ENCODE results near the gene DPY19L1. TPM values are rescaled to one million over a fixed set of nuclear protein-coding genes. Genes with fewer than 3 reads are reported as not detected.
"Not testable (repeated sequence)": the region's sequence is repeated elsewhere in the genome, so short reads cannot be mapped to it uniquely, and the experiment has no call there.

Gene DPY19L1
- total and polyA plus RNA-seq, 12 donors = 4.9 to 119 (median 25.2) TPM

DNA sequence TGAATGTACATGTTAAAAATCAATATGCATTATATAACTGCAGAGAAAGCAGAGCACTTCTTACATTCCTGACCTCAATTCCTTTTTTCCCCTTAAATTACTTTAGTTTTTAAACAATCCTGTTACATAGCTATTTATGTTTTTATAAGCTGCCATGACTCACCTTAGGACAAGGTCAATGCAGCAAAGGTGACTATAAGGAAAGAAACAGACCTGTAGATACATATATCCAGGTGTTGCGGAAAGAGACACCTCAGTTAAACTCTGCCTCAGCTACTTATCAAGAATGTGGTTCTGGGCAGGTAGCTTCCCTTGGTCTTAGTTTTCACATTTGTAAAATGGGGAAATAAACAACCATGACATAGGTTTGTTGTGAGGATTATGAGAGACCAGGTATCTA is 105.5 kb downstream of the DPY19L1 start:
- TF ChIP-seq, protein P1, sequence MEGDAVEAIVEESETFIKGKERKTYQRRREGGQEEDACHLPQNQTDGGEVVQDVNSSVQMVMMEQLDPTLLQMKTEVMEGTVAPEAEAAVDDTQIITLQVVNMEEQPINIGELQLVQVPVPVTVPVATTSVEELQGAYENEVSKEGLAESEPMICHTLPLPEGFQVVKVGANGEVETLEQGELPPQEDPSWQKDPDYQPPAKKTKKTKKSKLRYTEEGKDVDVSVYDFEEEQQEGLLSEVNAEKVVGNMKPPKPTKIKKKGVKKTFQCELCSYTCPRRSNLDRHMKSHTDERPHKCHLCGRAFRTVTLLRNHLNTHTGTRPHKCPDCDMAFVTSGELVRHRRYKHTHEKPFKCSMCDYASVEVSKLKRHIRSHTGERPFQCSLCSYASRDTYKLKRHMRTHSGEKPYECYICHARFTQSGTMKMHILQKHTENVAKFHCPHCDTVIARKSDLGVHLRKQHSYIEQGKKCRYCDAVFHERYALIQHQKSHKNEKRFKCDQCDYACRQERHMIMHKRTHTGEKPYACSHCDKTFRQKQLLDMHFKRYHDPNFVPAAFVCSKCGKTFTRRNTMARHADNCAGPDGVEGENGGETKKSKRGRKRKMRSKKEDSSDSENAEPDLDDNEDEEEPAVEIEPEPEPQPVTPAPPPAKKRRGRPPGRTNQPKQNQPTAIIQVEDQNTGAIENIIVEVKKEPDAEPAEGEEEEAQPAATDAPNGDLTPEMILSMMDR (IDR thresholded peaks at IDR 0.05) = no peak
- TF ChIP-seq POLR2A (IDR thresholded peaks at IDR 0.05) = no peak
- WGBS, 4 donors = 92 to 100% (median 98%) methylated on average over 1 of the region's 1 CpG
- H3K4me1 ChIP-seq (replicated peaks in 1 of 2) = no peaks in the 10 kb centered on the region
- H3K4me3 ChIP-seq = no peak overlapping the region
- DNase-seq = no peak
- H3K27me3 ChIP-seq = no peaks in the 10 kb centered on the region
- no peaks in the 10 kb centered on the region for H3K9me3 ChIP-seq (replicated peaks in 1 of 3)
- H3K36me3 ChIP-seq (replicated peaks in 1 of 2) = no peaks in the 10 kb centered on the region
- H3K27ac ChIP-seq = no peak overlapping the region
- intact Hi-C loops (cut with DNase I) = no loop called here

DNA sequence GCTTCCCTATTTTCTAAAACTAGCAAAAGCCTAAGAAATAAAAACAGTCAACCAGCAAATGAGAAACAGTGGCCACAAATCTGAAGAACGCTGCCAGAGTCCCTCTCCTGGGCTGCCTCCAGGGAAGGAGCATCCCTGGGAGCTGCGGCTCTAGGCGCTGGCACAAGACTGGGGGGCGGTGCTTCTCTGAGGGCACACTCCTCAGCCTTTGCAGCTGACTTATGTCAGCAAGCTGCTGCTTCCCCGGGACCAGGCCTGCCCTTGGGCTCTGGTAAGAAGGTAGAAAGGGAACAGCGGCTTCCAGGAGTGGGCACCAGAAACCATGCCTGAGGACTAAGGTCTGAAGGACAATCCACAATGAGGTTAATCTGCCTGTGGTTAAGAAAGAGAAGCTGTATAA is 107.5 kb downstream of the DPY19L1 start:
- H3K27ac ChIP-seq; intact Hi-C loops (cut with DNase I); H3K4me3 ChIP-seq; H3K9me3 ChIP-seq (replicated peaks in 1 of 3); H3K36me3 ChIP-seq (replicated peaks in 1 of 2); H3K4me1 ChIP-seq (replicated peaks in 1 of 2); H3K27me3 ChIP-seq: not testable (repeated sequence)
- WGBS, 4 donors = 82 to 92% (median 86%) methylated on average over 6 of the region's 6 CpGs
- peak in 1 of 7 donors; percentile 9 for DNase-seq

DNA sequence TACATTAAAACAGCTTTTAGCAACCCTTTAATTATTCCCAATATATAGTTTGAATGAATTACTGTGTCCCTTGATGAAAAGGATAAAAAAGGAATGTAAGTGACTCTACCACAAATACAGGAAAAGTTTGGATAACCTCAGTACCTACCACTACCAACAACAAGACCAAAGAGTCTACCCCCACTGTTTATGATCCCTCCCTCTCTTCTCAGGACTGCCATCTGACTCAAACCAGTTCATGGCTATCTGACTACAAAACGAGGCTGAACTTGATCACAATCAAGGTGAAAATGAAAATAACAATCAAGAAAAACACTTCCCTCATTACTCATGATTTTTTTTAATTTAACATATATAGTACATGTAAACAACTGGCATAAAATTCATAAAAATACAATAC is 108.7 kb downstream of the DPY19L1 start:
- Histone ChIP-seq H3K4me1 (replicated peaks in 1 of 2) (no peaks in the 10 kb centered on the region), H3K4me3 (no peak overlapping the region), H3K9me3 (replicated peaks in 1 of 3) (no peaks in the 10 kb centered on the region), H3K36me3 (replicated peaks in 1 of 2) (no peaks in the 10 kb centered on the region), H3K27me3 (no peaks in the 10 kb centered on the region), H3K27ac (no peak overlapping the region)
- intact Hi-C loops (cut with DNase I) = no loop called here
- DNase-seq = no peak
- TF ChIP-seq, protein P1 (IDR thresholded peaks at IDR 0.05) = no peak
- no peak for TF ChIP-seq POLR2A (IDR thresholded peaks at IDR 0.05)
- 32 to 55% (median 44%) methylated on average over 1 of the region's 1 CpG for WGBS, 4 donors

DNA sequence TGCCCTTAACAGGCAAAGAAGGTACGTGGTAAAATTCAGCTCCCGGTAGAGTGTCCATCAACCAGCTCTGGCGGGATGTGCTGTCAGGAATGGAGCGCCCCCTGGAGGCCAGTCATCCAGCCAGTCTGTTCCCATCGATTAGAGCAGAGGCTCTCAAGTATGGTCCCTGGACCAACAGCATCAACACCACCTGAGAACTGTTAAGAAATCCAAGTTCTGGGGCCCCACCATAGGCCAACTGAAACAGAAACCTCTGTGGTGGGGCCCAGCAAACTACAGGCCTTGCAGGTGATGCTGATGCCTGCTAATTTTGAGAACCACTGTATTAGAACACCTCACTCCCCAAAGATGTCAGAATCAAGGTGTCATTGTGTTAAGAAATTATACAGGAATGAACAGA is 109.2 kb downstream of the DPY19L1 start:
- H3K4me1 ChIP-seq (replicated peaks in 1 of 2) = no peaks in the 10 kb centered on the region
- no peaks in the 10 kb centered on the region for H3K27me3 ChIP-seq
- 50 to 66% (median 62%) methylated on average over 5 of the region's 5 CpGs for WGBS, 4 donors
- peak in 6 of 7 donors; percentile 20 to 75 (median 44) for DNase-seq
- no peak overlapping the region for H3K4me3 ChIP-seq
- intact Hi-C loops (cut with DNase I) = no loop called here
- H3K27ac ChIP-seq = no peak overlapping the region
- H3K9me3 ChIP-seq (replicated peaks in 1 of 3) = no peaks in the 10 kb centered on the region
- H3K36me3 ChIP-seq (replicated peaks in 1 of 2) = no peaks in the 10 kb centered on the region
- TF ChIP-seq, protein P1 (IDR thresholded peaks at IDR 0.05) = peak in 3 of 6 experiments; percentile 18 to 32 (median 30)
- no peak for TF ChIP-seq POLR2A (IDR thresholded peaks at IDR 0.05)

DNA sequence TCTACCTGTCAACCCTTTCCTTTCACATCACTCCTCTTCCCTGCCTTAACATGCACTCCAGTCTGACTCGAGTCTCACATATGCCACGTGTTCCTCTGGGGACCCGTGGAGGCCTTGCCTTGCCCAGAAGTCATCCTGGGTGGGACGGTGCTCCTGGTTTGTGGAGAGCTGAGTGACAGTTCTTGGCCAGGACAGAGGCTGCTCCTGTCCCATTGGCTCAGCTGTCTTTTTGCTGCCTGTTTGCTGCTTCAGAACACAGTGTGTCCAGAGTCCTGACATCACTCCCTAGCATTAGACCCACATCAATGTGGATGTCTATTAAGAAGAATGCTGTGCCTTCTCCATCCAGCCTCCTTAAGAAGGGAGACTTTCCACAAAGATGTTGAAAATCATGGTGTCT is 116.8 kb downstream of the DPY19L1 start:
- H3K4me3 ChIP-seq; H3K4me1 ChIP-seq (replicated peaks in 1 of 2); H3K9me3 ChIP-seq (replicated peaks in 1 of 3); intact Hi-C loops (cut with DNase I); H3K27ac ChIP-seq; H3K36me3 ChIP-seq (replicated peaks in 1 of 2); DNase-seq; H3K27me3 ChIP-seq: not testable (repeated sequence)
- WGBS, 4 donors = 83 to 100% (median 96%) methylated on average over 1 to 4 of the region's 4 CpGs; no CpG with 5 or more reads in 1 of the 4 donors

DNA sequence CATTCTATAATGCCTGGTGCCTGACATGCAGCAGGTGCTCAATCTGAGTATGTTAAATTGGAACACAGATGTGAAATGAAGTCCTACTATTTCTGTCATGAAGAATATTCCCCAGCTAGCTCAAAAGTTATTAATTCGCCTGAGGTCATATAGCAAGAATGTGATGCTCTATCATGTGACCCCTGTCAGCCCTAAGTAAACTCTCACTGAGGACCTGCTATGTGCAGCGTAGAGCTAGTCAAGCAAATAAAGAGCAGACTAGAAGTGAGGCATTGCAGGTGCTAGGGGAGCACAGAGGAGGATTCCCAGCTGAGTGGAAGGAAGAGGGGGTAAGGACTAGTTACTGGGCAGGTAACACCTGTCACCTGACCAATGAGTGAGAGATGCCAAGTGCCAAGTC is 118.2 kb downstream of the DPY19L1 start:
- H3K4me3 ChIP-seq; DNase-seq; H3K36me3 ChIP-seq (replicated peaks in 1 of 2); H3K27me3 ChIP-seq; H3K27ac ChIP-seq; H3K4me1 ChIP-seq (replicated peaks in 1 of 2); H3K9me3 ChIP-seq (replicated peaks in 1 of 3); intact Hi-C loops (cut with DNase I): not testable (repeated sequence)
- 76 to 82% (median 79%) methylated on average over 2 of the region's 2 CpGs for WGBS, 4 donors

DNA sequence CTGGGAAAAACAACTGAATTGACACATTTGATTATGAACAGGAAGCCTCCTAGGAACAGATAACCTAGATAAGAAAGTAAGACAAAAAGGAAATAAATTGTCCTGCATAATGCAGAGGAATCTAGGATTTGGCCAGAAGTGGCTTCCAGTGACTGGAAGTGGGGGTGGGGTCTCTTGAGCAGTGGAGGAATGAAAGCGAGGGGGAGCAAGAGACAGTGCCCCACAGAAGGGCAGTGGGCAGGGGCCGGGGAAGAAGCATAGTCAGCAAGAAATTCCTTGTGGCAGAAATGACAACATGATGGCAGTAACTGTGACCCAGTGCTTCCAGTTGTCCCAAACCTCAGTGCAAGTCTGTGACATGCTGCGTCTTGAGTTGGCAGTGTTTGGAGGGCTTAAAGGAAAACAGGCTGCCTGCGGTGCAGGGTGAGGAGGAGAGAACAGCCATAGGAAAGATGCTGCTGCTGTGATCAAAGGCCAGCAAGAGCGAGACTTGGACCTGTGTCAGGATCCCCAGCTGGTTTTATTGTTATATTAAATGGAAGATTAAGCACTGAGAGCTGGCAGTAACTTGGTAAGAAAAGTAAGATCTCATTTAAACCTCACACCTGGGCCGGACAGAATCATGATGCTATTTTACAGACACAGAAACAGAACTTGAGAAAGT is 119.0 kb downstream of the DPY19L1 start:
- intact Hi-C loops (cut with DNase I); H3K4me3 ChIP-seq; H3K36me3 ChIP-seq (replicated peaks in 1 of 2); H3K27ac ChIP-seq; H3K27me3 ChIP-seq; H3K4me1 ChIP-seq (replicated peaks in 1 of 2); DNase-seq; H3K9me3 ChIP-seq (replicated peaks in 1 of 3): not testable (repeated sequence)
- WGBS, 4 donors = 46 to 51% (median 47%) methylated on average over 4 to 6 of the region's 6 CpGs

DNA sequence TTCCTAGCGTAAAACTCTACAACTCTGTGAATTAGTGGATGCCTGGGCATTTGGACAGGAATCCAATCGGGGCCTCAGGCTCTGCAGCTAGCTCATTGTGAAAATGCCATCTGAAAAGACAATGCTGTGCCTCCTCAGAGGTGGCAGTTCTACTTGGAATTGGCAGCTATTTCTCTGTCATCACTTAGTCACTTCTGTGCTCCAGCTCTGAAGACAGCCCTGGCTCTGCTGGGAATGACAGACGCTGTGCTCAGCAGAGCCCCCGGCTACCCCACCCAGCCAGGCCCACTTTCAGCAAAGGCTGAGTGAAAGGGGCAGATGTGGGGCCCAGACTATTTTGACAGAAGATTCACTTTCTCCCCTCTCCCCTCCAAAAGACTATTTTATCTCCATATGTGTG is 119.8 kb downstream of the DPY19L1 start:
- H3K4me3 ChIP-seq; H3K4me1 ChIP-seq (replicated peaks in 1 of 2); DNase-seq; H3K27me3 ChIP-seq; H3K27ac ChIP-seq; H3K9me3 ChIP-seq (replicated peaks in 1 of 3); H3K36me3 ChIP-seq (replicated peaks in 1 of 2); intact Hi-C loops (cut with DNase I): not testable (repeated sequence)
- 72 to 88% (median 73%) methylated on average over 4 of the region's 4 CpGs for WGBS, 4 donors

All from adrenal gland (tissue), 12 donors.